Measurements from ENCODE around the gene DPYSL5. TPM values are rescaled to one million over a fixed set of nuclear protein-coding genes. Genes with fewer than 3 reads are reported as not detected.

Gene DPYSL5
- total RNA-seq, 1 experiment from 2014 or later = not detected

DNA sequence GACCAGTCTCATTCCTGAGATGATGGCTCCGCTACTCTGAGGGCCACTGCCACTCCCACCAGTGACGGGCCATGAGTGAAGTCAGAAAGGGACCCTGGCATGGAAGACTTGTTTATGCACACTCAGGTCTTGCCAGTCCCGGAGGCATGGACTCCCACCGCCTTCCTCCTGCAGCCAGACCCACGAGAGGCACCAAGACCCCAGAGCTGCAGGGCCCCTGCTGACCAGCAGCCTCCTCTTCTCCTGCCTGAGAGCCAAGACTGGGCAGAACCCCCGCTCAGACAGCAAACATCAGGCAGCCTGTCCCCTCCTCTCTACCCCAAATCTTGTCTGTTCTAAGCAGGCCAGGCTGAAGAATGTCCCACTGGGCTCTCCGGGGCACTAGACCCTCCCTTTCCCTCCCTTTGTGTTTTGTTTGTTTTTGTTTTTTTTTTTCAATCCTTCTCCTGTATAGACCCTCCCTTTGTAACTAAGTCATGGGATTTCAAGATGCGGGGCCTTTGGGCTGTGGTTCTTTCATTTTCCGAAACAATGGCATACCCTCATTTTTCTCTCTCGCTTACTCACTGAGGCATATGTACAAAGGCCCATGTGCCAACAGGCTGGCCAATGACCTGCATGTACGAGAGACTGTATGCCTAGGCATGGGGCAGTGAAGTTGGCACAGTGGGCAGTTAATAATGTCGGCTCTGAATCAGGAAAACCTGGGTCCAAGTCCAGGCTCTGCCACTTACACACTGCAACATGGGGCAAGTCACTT lies 98.2 kb downstream of the DPYSL5 start:
- Mint-ChIP-seq H3K9me3 (ENCODE audit: unreplicated experiment) (no peaks in the 10 kb centered on the region), H3K27me3 (ENCODE audit: insufficient read depth, unreplicated experiment) (peaks cover 58% of the 10 kb centered on the region), H3K4me1 (ENCODE audit: insufficient read depth, unreplicated experiment) (peaks cover 5% of the 10 kb centered on the region), H3K4me3 (ENCODE audit: unreplicated experiment) (no peak overlapping the region), H3K27ac (ENCODE audit: low read depth, unreplicated experiment) (no peak overlapping the region), H3K36me3 (ENCODE audit: insufficient read depth, unreplicated experiment) (no peaks in the 10 kb centered on the region)
- POLR2A ChIA-PET = no interaction called here
- no peak for DNase-seq (ENCODE audit: unreplicated experiment)
- BruUV-seq (replicated peaks) = no TSS peak
- intact Hi-C loops (cut with micrococcal nuclease) = no loop called here
- CTCF ChIA-PET = interaction anchor here (0.9 kb wide), 1 partner anchor 100 kb away, joined by 5 read pairs; no protein-coding TSS in a partner anchor
- TF ChIP-seq CTCF (IDR thresholded peaks at IDR 0.05; ENCODE audit: unreplicated experiment) = no peak

GRCh38 chr2:26946841-26947784 lies 99.2 kb downstream of the DPYSL5 start:
- CTCF ChIA-PET = interaction anchor here (0.6 to 0.9 kb wide), 2 partner anchors 101 to 107 kb away, joined by 3 to 5 read pairs; no protein-coding TSS in a partner anchor
- Mint-ChIP-seq H3K4me1 (ENCODE audit: insufficient read depth, unreplicated experiment) (no peaks in the 10 kb centered on the region), H3K4me3 (ENCODE audit: unreplicated experiment) (no peak overlapping the region), H3K27me3 (ENCODE audit: insufficient read depth, unreplicated experiment) (peaks cover 68% of the 10 kb centered on the region), H3K9me3 (ENCODE audit: unreplicated experiment) (no peaks in the 10 kb centered on the region), H3K27ac (ENCODE audit: low read depth, unreplicated experiment) (no peak overlapping the region), H3K36me3 (ENCODE audit: insufficient read depth, unreplicated experiment) (no peaks in the 10 kb centered on the region)
- POLR2A ChIA-PET = no interaction called here
- intact Hi-C loops (cut with micrococcal nuclease) = no loop called here
- no peak for TF ChIP-seq CTCF (IDR thresholded peaks at IDR 0.05; ENCODE audit: unreplicated experiment)
- peak; percentile 34 for DNase-seq (ENCODE audit: unreplicated experiment)
- no TSS peak for BruUV-seq (replicated peaks)

DNA sequence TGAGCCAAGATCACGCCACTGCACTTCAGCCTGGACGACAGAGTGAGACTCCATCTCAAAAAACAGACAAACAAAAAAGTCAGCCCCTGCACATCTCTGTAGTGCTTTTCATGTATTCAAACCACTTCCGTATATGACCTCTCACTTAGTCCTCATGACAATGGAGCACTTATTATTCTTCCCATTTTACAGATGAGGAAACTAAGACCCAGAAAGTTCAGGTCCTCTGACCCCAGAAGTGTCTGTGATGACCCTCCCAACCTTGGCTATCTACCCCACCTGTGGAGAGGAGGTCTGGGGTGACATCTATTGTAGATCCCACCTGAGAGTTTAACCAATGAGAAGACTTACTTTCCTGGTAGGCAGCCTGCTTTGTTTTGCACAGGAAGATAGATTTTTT lies 100.9 kb downstream of the DPYSL5 start:
- Mint-ChIP-seq H3K27ac (ENCODE audit: low read depth, unreplicated experiment) (no peak overlapping the region), H3K36me3 (ENCODE audit: insufficient read depth, unreplicated experiment) (no peaks in the 10 kb centered on the region), H3K4me3 (ENCODE audit: unreplicated experiment) (no peak overlapping the region), H3K9me3 (ENCODE audit: unreplicated experiment) (no peaks in the 10 kb centered on the region), H3K27me3 (ENCODE audit: insufficient read depth, unreplicated experiment) (peaks cover 65% of the 10 kb centered on the region), H3K4me1 (ENCODE audit: insufficient read depth, unreplicated experiment) (no peaks in the 10 kb centered on the region)
- BruUV-seq (replicated peaks) = no TSS peak
- no peak for DNase-seq (ENCODE audit: unreplicated experiment)
- intact Hi-C loops (cut with micrococcal nuclease) = no loop called here
- CTCF ChIA-PET = interaction anchor here (1.2 to 1.9 kb wide), 3 partner anchors 7 to 70 kb away, joined by 3 to 6 read pairs (median 4); no protein-coding TSS in a partner anchor
- TF ChIP-seq CTCF (IDR thresholded peaks at IDR 0.05; ENCODE audit: unreplicated experiment) = no peak
- POLR2A ChIA-PET = no interaction called here

- Mint-ChIP-seq H3K9me3 (ENCODE audit: unreplicated experiment) (no peaks in the 10 kb centered on the region), H3K27me3 (ENCODE audit: insufficient read depth, unreplicated experiment) (peaks cover 73% of the 10 kb centered on the region), H3K4me1 (ENCODE audit: insufficient read depth, unreplicated experiment) (no peaks in the 10 kb centered on the region), H3K36me3 (ENCODE audit: insufficient read depth, unreplicated experiment) (no peaks in the 10 kb centered on the region), H3K27ac (ENCODE audit: low read depth, unreplicated experiment) (no peak overlapping the region), H3K4me3 (ENCODE audit: unreplicated experiment) (no peak overlapping the region)
- no TSS peak for BruUV-seq (replicated peaks)
- no peak for TF ChIP-seq CTCF (IDR thresholded peaks at IDR 0.05; ENCODE audit: unreplicated experiment)
- ChIA-PET POLR2A (no interaction called here), CTCF (interaction anchor here (0.5 to 1.9 kb wide), 7 partner anchors 9 to 329 kb away, joined by 3 to 7 read pairs (median 4); no protein-coding TSS in a partner anchor)
- intact Hi-C loops (cut with micrococcal nuclease) = no loop called here
- no peak for DNase-seq (ENCODE audit: unreplicated experiment)
These were observed 102.3 kb downstream of the DPYSL5 start for GRCh38 chr2:26950246-26950645.
